HepG2 (cell line): ENCODE measurements around the gene EIF4G2. TPM values are rescaled to one million over a fixed set of nuclear protein-coding genes. Genes with fewer than 3 reads are reported as not detected.

Experiments
- CBX1 ChIP-seq: IDR thresholded peaks from one replicate; pipeline ENCODE4 v1.6.1; 2016; ENCODE audit warnings: antibody characterized with exemption, low read depth
- CEBPG ChIP-seq: IDR thresholded peaks from 2 replicates; pipeline ENCODE4 v1.6.1; 2016
- RFX3 ChIP-seq: IDR thresholded peaks from 2 replicates; pipeline ENCODE4 v1.6.1; 2016; ENCODE audit warnings: missing biosample characterization, missing genetic modification reagents
- SOX13 ChIP-seq, 3 experiments: fragments of 450-650 bp in 1 of 3; sonication (generic) in 1 of 3; formaldehyde crosslinking in 1 of 3; IDR thresholded peaks in 2 of 3; conservative IDR thresholded peaks in 1 of 3; 2 replicates each; pipeline versions ENCODE4 v1.5.0 to v1.6.1; 2016 to 2020; ENCODE audit warnings: antibody characterized with exemption in 1 of 3, mild to moderate bottlenecking in 1 of 3, missing compliant biosample characterization in 1 of 3, missing genetic modification reagents in 1 of 3, moderate library complexity in 1 of 3
- TOPORS ChIP-seq: sonication (generic); formaldehyde crosslinking; IDR thresholded peaks from 2 replicates; pipeline ENCODE4 v1.8.0; 2023; ENCODE audit warnings: mild to moderate bottlenecking, missing genetic modification reagents
- ZMYM4 ChIP-seq: sonication (generic); formaldehyde crosslinking; IDR thresholded peaks from 2 replicates; pipeline ENCODE4 v1.8.1; 2023; ENCODE audit warnings: mild to moderate bottlenecking, missing genetic modification reagents
- ZNF24 ChIP-seq: fragments of 450-650 bp; IDR thresholded peaks from 2 replicates; pipeline ENCODE4 v1.6.1; 2017; ENCODE audit warnings: antibody characterized with exemption, mild to moderate bottlenecking
- ZNF333 ChIP-seq: sonication (generic); formaldehyde crosslinking; IDR thresholded peaks from 2 replicates; pipeline ENCODE4 v1.4.0; 2020; ENCODE audit warnings: mild to moderate bottlenecking, missing genetic modification reagents, borderline replicate concordance
- ZNF382 ChIP-seq: sonication (generic); formaldehyde crosslinking; IDR thresholded peaks from 2 replicates; pipeline ENCODE4 v1.5.0; 2020; ENCODE audit warnings: missing genetic modification reagents, mild to moderate bottlenecking, borderline replicate concordance
- ZNF619 ChIP-seq: sonication (generic); formaldehyde crosslinking; IDR thresholded peaks from 2 replicates; pipeline ENCODE4 v1.4.0; 2020; ENCODE audit warnings: mild to moderate bottlenecking, missing genetic modification reagents
- ZNF670 ChIP-seq: sonication (generic); formaldehyde crosslinking; IDR thresholded peaks from 2 replicates; pipeline ENCODE4 v1.8.0; 2022; ENCODE audit warnings: mild to moderate bottlenecking, missing genetic modification reagents, borderline replicate concordance
- ZNF883 ChIP-seq: sonication (generic); formaldehyde crosslinking; IDR thresholded peaks from 2 replicates; pipeline ENCODE4 v1.5.1; 2020; ENCODE audit warnings: mild to moderate bottlenecking, missing genetic modification reagents; ENCODE audit errors: not compliant biosample characterization
- polyA plus RNA-seq, 8 experiments: library from polyadenylated mRNA; depleted of rRNA in 3 of 8; stranded (reverse) in 7 of 8; unstranded in 1 of 8; fragments of >200 nt; fragmentation: Illumina TruSeq in 4 of 8; extraction: Trizol in 4 of 8; gene quantifications; 2 replicates each; pipeline versions ENCODE4 v1.2.1 to v1.2.3, GENCODE V29; 2011 to 2016; ENCODE audit warnings: low read depth in 4 of 8, missing spikeins in 1 of 8, mixed read lengths in 1 of 8; ENCODE audit not compliant: insufficient read depth in 1 of 8
- total RNA-seq, 5 experiments: library from RNA; depleted of rRNA; stranded (reverse); fragments of >200 nt; fragmentation: Illumina TruSeq; extraction: Trizol; gene quantifications; 2 replicates each; pipeline ENCODE4 v1.2.3, GENCODE V29; 2016; ENCODE audit warnings: low read depth in 1 of 5
- TF ChIP-seq, protein P1 (sequence below): IDR thresholded peaks from 2 replicates; pipeline ENCODE4 v1.6.1; 2016; ENCODE audit warnings: missing compliant biosample characterization, missing genetic modification reagents, borderline replicate concordance
- TF ChIP-seq, protein P2 (sequence below): sonication (generic); formaldehyde crosslinking; IDR thresholded peaks from 2 replicates; pipeline ENCODE4 v1.4.0; 2020; ENCODE audit warnings: missing genetic modification reagents

The EIF4G2 gene
- total and polyA plus RNA-seq, 2 of the 13 experiments (the other 11 are each of a cell fraction or from before 2014, with no cell fraction given) = 362 to 546 TPM

GRCh38 chr11:10750838-10751580 lies 57.7 kb downstream of the EIF4G2 start, which contains the start of gene CTR9 (continued):
- peak; percentile 88 for TF ChIP-seq ZNF670 (CRISPR knock-in tag)
- no peak for TF ChIP-seq RFX3
- TF ChIP-seq, protein P1, sequence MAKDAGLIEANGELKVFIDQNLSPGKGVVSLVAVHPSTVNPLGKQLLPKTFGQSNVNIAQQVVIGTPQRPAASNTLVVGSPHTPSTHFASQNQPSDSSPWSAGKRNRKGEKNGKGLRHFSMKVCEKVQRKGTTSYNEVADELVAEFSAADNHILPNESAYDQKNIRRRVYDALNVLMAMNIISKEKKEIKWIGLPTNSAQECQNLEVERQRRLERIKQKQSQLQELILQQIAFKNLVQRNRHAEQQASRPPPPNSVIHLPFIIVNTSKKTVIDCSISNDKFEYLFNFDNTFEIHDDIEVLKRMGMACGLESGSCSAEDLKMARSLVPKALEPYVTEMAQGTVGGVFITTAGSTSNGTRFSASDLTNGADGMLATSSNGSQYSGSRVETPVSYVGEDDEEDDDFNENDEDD = peak; percentile 48; the same call in 1 of the 2 replicates
- TF ChIP-seq CEBPG (CRISPR knock-in tag) = peak; percentile 86
- TF ChIP-seq SOX13 (IDR thresholded peaks at IDR 0.05) = no peak
- TF ChIP-seq SOX13 (CRISPR knock-in tag; conservative IDR thresholded peaks at IDR 0.05 in 1 of 2, IDR thresholded peaks at IDR 0.05 in 1 of 2) = peak in 1 of 2 experiments; percentile 47; a peak in 1 of 4 replicates
- 0 out of 2 replicates have a peak, but pooled peaks have one; percentile 22 for TF ChIP-seq TOPORS (CRISPR knock-in tag)
- no peak for TF ChIP-seq ZNF619 (CRISPR knock-in tag)
- TF ChIP-seq ZMYM4 (CRISPR knock-in tag) = peak; percentile 92
- no peak for TF ChIP-seq ZNF382
- TF ChIP-seq ZNF24 = no peak
- TF ChIP-seq ZNF333 (CRISPR knock-in tag) = 0 out of 2 replicates have a peak, but pooled peaks have one; percentile 74
- TF ChIP-seq ZNF883 = peak; percentile 94
- TF ChIP-seq, protein P2, sequence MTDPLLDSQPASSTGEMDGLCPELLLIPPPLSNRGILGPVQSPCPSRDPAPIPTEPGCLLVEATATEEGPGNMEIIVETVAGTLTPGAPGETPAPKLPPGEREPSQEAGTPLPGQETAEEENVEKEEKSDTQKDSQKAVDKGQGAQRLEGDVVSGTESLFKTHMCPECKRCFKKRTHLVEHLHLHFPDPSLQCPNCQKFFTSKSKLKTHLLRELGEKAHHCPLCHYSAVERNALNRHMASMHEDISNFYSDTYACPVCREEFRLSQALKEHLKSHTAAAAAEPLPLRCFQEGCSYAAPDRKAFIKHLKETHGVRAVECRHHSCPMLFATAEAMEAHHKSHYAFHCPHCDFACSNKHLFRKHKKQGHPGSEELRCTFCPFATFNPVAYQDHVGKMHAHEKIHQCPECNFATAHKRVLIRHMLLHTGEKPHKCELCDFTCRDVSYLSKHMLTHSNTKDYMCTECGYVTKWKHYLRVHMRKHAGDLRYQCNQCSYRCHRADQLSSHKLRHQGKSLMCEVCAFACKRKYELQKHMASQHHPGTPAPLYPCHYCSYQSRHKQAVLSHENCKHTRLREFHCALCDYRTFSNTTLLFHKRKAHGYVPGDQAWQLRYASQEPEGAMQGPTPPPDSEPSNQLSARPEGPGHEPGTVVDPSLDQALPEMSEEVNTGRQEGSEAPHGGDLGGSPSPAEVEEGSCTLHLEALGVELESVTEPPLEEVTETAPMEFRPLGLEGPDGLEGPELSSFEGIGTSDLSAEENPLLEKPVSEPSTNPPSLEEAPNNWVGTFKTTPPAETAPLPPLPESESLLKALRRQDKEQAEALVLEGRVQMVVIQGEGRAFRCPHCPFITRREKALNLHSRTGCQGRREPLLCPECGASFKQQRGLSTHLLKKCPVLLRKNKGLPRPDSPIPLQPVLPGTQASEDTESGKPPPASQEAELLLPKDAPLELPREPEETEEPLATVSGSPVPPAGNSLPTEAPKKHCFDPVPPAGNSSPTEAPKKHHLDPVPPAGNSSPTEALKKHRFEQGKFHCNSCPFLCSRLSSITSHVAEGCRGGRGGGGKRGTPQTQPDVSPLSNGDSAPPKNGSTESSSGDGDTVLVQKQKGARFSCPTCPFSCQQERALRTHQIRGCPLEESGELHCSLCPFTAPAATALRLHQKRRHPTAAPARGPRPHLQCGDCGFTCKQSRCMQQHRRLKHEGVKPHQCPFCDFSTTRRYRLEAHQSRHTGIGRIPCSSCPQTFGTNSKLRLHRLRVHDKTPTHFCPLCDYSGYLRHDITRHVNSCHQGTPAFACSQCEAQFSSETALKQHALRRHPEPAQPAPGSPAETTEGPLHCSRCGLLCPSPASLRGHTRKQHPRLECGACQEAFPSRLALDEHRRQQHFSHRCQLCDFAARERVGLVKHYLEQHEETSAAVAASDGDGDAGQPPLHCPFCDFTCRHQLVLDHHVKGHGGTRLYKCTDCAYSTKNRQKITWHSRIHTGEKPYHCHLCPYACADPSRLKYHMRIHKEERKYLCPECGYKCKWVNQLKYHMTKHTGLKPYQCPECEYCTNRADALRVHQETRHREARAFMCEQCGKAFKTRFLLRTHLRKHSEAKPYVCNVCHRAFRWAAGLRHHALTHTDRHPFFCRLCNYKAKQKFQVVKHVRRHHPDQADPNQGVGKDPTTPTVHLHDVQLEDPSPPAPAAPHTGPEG = no peak
- no peak for TF ChIP-seq CBX1
